Kidney epithelial cell (primary cell): ENCODE data around the gene HYCC1. TPM values are rescaled to one million over a fixed set of nuclear protein-coding genes. Genes with fewer than 3 reads are reported as not detected.

ENCODE experiments used
- DNase-seq: peaks from one replicate; pipeline ENCODE4 v3.0.0-alpha.2; 2010; ENCODE audit warnings: low read depth
- H3K27me3 ChIP-seq: 2 replicates; pipeline ENCODE4 v1.6.0; 2011; ENCODE audit warnings: low read length; ENCODE audit not compliant: control insufficient read depth, insufficient read depth
- H3K36me3 ChIP-seq: 2 replicates; pipeline ENCODE4 v1.5.1; 2011; ENCODE audit warnings: low read length; ENCODE audit not compliant: control insufficient read depth, insufficient read depth
- H3K4me3 ChIP-seq: 2 replicates; pipeline ENCODE4 v1.5.1; 2011; ENCODE audit warnings: low read depth, mild to moderate bottlenecking, control low read depth, low read length
- total RNA-seq: library from RNA; depleted of rRNA; stranded (reverse); fragments of >200 nt; gene quantifications from 2 replicates; pipeline ENCODE4 v1.2.3, GENCODE V29; 2015
- TF ChIP-seq, protein P1 (sequence below): IDR thresholded peaks from 2 replicates; pipeline ENCODE4 v1.5.1; 2011; ENCODE audit warnings: mild to moderate bottlenecking, moderate library complexity, low read length, control low read depth, inconsistent platforms; ENCODE audit not compliant: insufficient read depth, poor library complexity, severe bottlenecking

Gene HYCC1
- total RNA-seq, 1 donor from 2014 or later: 29.9 TPM

- no peak overlapping the region for H3K4me3 ChIP-seq
- TF ChIP-seq, protein P1, sequence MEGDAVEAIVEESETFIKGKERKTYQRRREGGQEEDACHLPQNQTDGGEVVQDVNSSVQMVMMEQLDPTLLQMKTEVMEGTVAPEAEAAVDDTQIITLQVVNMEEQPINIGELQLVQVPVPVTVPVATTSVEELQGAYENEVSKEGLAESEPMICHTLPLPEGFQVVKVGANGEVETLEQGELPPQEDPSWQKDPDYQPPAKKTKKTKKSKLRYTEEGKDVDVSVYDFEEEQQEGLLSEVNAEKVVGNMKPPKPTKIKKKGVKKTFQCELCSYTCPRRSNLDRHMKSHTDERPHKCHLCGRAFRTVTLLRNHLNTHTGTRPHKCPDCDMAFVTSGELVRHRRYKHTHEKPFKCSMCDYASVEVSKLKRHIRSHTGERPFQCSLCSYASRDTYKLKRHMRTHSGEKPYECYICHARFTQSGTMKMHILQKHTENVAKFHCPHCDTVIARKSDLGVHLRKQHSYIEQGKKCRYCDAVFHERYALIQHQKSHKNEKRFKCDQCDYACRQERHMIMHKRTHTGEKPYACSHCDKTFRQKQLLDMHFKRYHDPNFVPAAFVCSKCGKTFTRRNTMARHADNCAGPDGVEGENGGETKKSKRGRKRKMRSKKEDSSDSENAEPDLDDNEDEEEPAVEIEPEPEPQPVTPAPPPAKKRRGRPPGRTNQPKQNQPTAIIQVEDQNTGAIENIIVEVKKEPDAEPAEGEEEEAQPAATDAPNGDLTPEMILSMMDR: no peak
- H3K27me3 ChIP-seq: no peaks in the 10 kb centered on the region
- DNase-seq: no peak
- H3K36me3 ChIP-seq: no peaks in the 10 kb centered on the region
Measured at GRCh38 chr7:23022851-23023250, 8.9 kb upstream of the HYCC1 start.

DNA sequence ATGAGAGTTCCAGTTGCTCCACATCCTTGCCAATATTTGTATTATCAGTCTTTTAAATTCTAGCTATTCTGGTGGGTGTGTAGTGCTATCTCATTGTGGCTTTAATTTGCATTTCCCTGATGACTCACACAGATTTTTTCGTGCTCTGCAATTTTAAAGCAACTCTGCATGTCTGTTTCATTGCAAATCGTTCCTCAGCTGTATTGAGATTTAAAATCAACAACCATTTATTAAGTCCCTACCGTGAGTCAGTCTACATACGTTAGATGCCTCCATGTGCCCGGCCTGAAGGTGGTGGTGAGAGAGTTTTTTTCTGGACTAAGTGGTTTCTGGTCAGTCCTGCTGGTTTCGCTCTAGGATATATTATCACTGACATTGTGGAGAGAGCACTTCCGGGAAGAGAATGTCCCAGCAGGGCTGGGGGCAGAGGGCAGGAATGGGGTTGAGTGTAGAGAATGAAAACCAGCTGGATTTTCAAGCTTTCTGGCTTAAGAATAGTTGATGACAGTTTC lies 8.4 kb upstream of the HYCC1 start:
- H3K27me3 ChIP-seq: no peaks in the 10 kb centered on the region
- H3K4me3 ChIP-seq: no peak overlapping the region
- TF ChIP-seq, protein P1: no peak
- no peaks in the 10 kb centered on the region for H3K36me3 ChIP-seq
- no peak for DNase-seq

- DNase-seq: no peak
- H3K4me3 ChIP-seq: no peak overlapping the region
- H3K27me3 ChIP-seq: no peaks in the 10 kb centered on the region
- TF ChIP-seq, protein P1: no peak
- H3K36me3 ChIP-seq: no peaks in the 10 kb centered on the region
Measured at GRCh38 chr7:23021596-23021995, 7.7 kb upstream of the HYCC1 start.

GRCh38 chr7:23020742-23021401 lies 6.9 kb upstream of the HYCC1 start:
- TF ChIP-seq, protein P1: no peak
- no peak for DNase-seq
- Histone ChIP-seq H3K36me3 (no peaks in the 10 kb centered on the region), H3K27me3 (no peaks in the 10 kb centered on the region), H3K4me3 (no peak overlapping the region)

DNA sequence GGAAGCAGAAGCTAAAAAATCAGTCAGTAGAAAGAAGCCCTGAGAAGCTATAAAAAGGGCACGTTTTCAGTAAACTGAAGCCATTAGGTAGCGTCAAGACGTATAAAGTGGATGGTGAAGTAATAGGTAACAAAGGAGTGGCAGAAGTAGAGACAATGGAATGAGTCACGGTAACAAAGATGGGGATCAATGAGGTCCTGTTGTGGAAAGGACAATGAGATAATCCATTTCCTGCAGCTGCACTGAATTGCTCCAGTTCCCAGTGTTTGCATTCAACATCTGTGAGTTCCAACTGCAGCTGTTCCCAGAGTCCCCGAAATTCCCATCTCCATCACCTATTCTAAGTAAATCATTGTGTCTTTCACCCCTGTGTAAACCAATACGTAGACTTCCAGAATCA lies 4.8 kb upstream of the HYCC1 start:
- no peak overlapping the region for H3K4me3 ChIP-seq
- no peaks in the 10 kb centered on the region for H3K36me3 ChIP-seq
- no peak for DNase-seq
- TF ChIP-seq, protein P1: no peak
- no peaks in the 10 kb centered on the region for H3K27me3 ChIP-seq

GRCh38 chr7:23017309-23017708 lies 3.4 kb upstream of the HYCC1 start:
- no peaks in the 10 kb centered on the region for H3K36me3 ChIP-seq
- no peak overlapping the region for H3K4me3 ChIP-seq
- H3K27me3 ChIP-seq: no peaks in the 10 kb centered on the region
- no peak for DNase-seq
- TF ChIP-seq, protein P1: no peak
